ENCODE data around the gene NLRP3. TPM values are rescaled to one million over a fixed set of nuclear protein-coding genes. Genes with fewer than 3 reads are reported as not detected.
A peak's percentile ranks its signal among the peaks of the same experiment; 100 is the strongest.

The NLRP3 gene
- total and polyA plus RNA-seq, 10 of the 15 experiments (the other 5 are each of a cell fraction or from before 2014, with no cell fraction given), result 1.8 to 10.4 (median 5.0) TPM

- TF ChIP-seq, protein P1, sequence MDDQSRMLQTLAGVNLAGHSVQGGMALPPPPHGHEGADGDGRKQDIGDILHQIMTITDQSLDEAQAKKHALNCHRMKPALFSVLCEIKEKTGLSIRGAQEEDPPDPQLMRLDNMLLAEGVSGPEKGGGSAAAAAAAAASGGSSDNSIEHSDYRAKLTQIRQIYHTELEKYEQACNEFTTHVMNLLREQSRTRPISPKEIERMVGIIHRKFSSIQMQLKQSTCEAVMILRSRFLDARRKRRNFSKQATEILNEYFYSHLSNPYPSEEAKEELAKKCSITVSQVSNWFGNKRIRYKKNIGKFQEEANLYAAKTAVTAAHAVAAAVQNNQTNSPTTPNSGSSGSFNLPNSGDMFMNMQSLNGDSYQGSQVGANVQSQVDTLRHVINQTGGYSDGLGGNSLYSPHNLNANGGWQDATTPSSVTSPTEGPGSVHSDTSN (IDR thresholded peaks at IDR 0.05; ENCODE audit: insufficient replicate concordance, low read depth, low read length), result peak; percentile 66
- TF ChIP-seq SIN3A (IDR thresholded peaks at IDR 0.05; ENCODE audit: low read depth, low read length) (no peak), SREBF1 (IDR thresholded peaks at IDR 0.05; ENCODE audit: low read length) (no peak)
Measured at GRCh38 chr1:247435030-247435758, 19.2 kb downstream of the NLRP3 start (continued).

DNA sequence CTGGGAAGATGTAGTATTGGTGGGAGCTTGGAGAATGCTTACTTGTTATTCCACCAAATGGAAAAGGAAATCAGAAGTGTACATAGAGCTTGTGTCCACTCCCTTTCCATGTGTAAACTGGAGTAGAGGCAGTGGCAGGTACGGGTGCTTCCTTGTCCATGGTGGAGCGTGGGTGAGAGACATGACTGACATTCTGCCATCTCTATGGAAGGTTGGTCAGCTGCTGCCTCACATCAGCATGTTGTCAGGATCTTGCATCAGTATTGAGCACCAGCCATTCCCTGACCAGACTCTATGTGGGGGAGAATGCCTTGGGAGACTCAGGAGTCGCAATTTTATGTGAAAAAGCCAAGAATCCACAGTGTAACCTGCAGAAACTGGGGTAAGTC is 19.8 kb downstream of the NLRP3 start:
- H3K4me1 ChIP-seq (ENCODE audit: control insufficient read depth, insufficient read depth, low read length), result peaks cover 28% of the 10 kb centered on the region
- no peak overlapping the region for H3K4me2 ChIP-seq (ENCODE audit: control insufficient read depth, insufficient read depth)
- ChIA-PET RAD21 (ENCODE audit: unreplicated experiment) (interaction anchor here (1.0 to 2.5 kb wide), 5 partner anchors 15 to 51 kb away, joined by 3 to 7 read pairs (median 4); no protein-coding TSS in a partner anchor), POLR2A (interaction anchor here (0.9 to 1.4 kb wide), 7 partner anchors 15 to 49 kb away, joined by 3 to 4 read pairs (median 3); partner anchors contain the start of gene NLRP3), CTCF (interaction anchor here (0.9 to 6.2 kb wide), 4 partner anchors 14 to 61 kb away, joined by 3 to 35 read pairs (median 16); partner anchors contain the start of gene NLRP3), SMC1A (ENCODE audit: uncharacterized antibody, unreplicated experiment) (interaction anchor here (0.6 to 8.3 kb wide), 6 partner anchors 15 to 172 kb away, joined by 3 to 80 read pairs (median 6); partner anchors contain the start of gene NLRP3)
- intact Hi-C loops (cut with micrococcal nuclease; ENCODE audit: unreplicated experiment) (loop anchor here (1.0 to 2.0 kb wide), 2 partner anchors 15 to 45 kb away; no protein-coding TSS in a partner anchor), in situ Hi-C loops (cut with MboI) (no loop called here)
- no peaks in the 10 kb centered on the region for H3K79me2 ChIP-seq (ENCODE audit: control insufficient read depth, insufficient read depth, low read length)
- DNase-seq (ENCODE audit: low read depth, low spot score) (no peak), FAIRE-seq (no peak), ATAC-seq (no peak)
- no peak overlapping the region for H3K4me3 ChIP-seq
- peaks cover 0 to 2% of the 10 kb centered on the region in 2 experiments; a peak in 1 of 4 replicates for H3K36me3 ChIP-seq (ENCODE audit: control insufficient read depth in 2 of 2, insufficient read depth in 2 of 2, low read length in 1 of 2)
- 39% methylated on average over 3 of the region's 3 CpGs for WGBS (ENCODE audit: insufficient coverage, insufficient replicate concordance, low lambda C conversion rate, missing lambda C conversion rate)
- TF ChIP-seq ZBTB33 (IDR thresholded peaks at IDR 0.05) (no peak), EED (IDR thresholded peaks at IDR 0.05; ENCODE audit: low read depth) (0 out of 2 replicates have a peak, but pooled peaks have one; percentile 4), CHD2 (IDR thresholded peaks at IDR 0.05; ENCODE audit: borderline replicate concordance, low read depth, low read length) (no peak), JUNB (IDR thresholded peaks at IDR 0.05) (no peak), CBX5 (IDR thresholded peaks at IDR 0.05; ENCODE audit: low read depth) (no peak), PAX5 (IDR thresholded peaks at IDR 0.05; ENCODE audit: borderline replicate concordance, low read depth, low read length) (no peak), LARP7 (IDR thresholded peaks at IDR 0.05) (0 out of 2 replicates have a peak, but pooled peaks have one; percentile 28), SMARCA5 (IDR thresholded peaks at IDR 0.05) (peak; percentile 69), DPF2 (IDR thresholded peaks at IDR 0.05) (peak; percentile 9; the same call in 1 of the 2 replicates)
- no peak overlapping the region for H3K27ac ChIP-seq (ENCODE audit: control insufficient read depth, insufficient read depth)
- H3K27me3 ChIP-seq (replicated peaks in 1 of 2; ENCODE audit: control insufficient read depth in 2 of 2, insufficient read depth in 2 of 2, low read length in 1 of 2), result no peaks in the 10 kb centered on the region; a peak in 1 of 4 replicates
- no peak overlapping the region for H2AFZ ChIP-seq (ENCODE audit: control insufficient read depth, low read depth, low read length)
- peaks cover 9% of the 10 kb centered on the region for H3K9me3 ChIP-seq (replicated peaks; ENCODE audit: control insufficient read depth, insufficient read depth, low read length)
- BruUV-seq (replicated peaks), result no TSS peak
- H4K20me1 ChIP-seq (ENCODE audit: control insufficient read depth, insufficient read depth), result no peaks in the 10 kb centered on the region
- H3K9ac ChIP-seq (ENCODE audit: control insufficient read depth, insufficient read depth, low read length), result no peak overlapping the region
